Lower leg skin (tissue), 3 donors: Measurements from ENCODE around the gene SRGAP2C.

Experiments
- CTCF ChIP-seq, 3 donors: fragments of 450-650 bp; IDR thresholded peaks; one replicate each; pipeline ENCODE4 v1.5.1; 2016; ENCODE audit warnings: antibody characterized with exemption in 3 of 3, mild to moderate bottlenecking in 3 of 3, moderate library complexity in 2 of 3
- POLR2A ChIP-seq, 2 donors: fragments of 450-650 bp; IDR thresholded peaks; one replicate each; pipeline ENCODE4 v1.6.1; 2016 to 2017; ENCODE audit warnings: antibody characterized with exemption in 2 of 2, mild to moderate bottlenecking in 1 of 2, moderate library complexity in 1 of 2

DNA sequence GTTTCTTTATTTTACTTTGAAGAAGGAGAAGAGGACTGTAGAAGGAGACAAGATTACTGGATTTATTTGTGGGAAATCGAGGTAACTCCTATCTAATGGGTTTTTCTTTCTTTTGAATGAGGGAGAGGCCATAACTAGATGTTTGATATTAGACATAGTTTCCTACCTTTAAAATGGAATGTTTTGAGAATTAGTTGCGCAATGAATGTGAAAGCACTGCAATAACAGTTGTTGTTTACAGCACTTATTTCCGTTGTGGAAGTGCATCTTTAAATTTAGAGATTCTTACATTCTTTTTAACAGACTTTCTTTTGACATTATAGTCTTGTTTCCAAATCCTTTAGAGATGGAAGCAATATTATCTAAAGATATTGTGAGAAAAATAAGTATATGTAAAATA is 229.0 kb downstream of the SRGAP2C start:
- TF ChIP-seq CTCF (IDR thresholded peaks at IDR 0.05) (no peak), POLR2A (IDR thresholded peaks at IDR 0.05) (no peak)
